Uterus (tissue), 2 donors: ENCODE data around the gene DNAH12.

Experiments
- CTCF ChIP-seq, 4 experiments: fragments of 200-600 bp in 2 of 4; fragments of 450-650 bp in 2 of 4; sonication (generic) in 2 of 4; IDR thresholded peaks; one replicate each; pipeline ENCODE4 v1.5.1; 2016 to 2019; ENCODE audit warnings: antibody characterized with exemption in 4 of 4, mild to moderate bottlenecking in 2 of 4, moderate library complexity in 1 of 4
- POLR2A ChIP-seq, 2 donors: fragments of 450-650 bp; IDR thresholded peaks; one replicate each; pipeline ENCODE4 v1.6.1; 2016; ENCODE audit warnings: antibody characterized with exemption in 2 of 2, mild to moderate bottlenecking in 1 of 2, moderate library complexity in 1 of 2

GRCh38 chr3:57512166-57512565 is 32.0 kb downstream of the DNAH12 start:
- TF ChIP-seq CTCF (IDR thresholded peaks at IDR 0.05), result no peak
- no peak for TF ChIP-seq POLR2A (IDR thresholded peaks at IDR 0.05)
